B cell (primary cell): Measurements from ENCODE around the gene FOXE3. TPM values are rescaled to one million over a fixed set of nuclear protein-coding genes. Genes with fewer than 3 reads are reported as not detected.

Experiments used
- ATAC-seq: fragments of 200-7000 bp; cut with Tn5 transposase; one replicate; pipeline ENCODE4 v1.10.0; 2021; ENCODE audit warnings: low read depth, mild to moderate bottlenecking, moderate number of reproducible peaks, moderate library complexity
- CTCF ChIA-PET: fragments of 350-600 bp; sonication (Branson Sonifier 250); formaldehyde crosslinking; loops from one replicate; lab custom pipeline; 2021; ENCODE audit warnings: antibody characterized with exemption, inconsistent platforms; lab: Charles Lee
- POLR2A ChIA-PET: fragments of 350-600 bp; sonication (Branson Sonifier 250); formaldehyde crosslinking; loops from one replicate; lab custom pipeline; 2021; ENCODE audit warnings: antibody characterized with exemption; lab: Charles Lee
- DNase-seq: peaks from one replicate; pipeline ENCODE4 v3.0.0; 2013
- H2AFZ ChIP-seq: 2 replicates; pipeline ENCODE4 v1.6.1; 2012; ENCODE audit warnings: mild to moderate bottlenecking, low read depth, low read length; ENCODE audit not compliant: insufficient read depth, poor library complexity, severe bottlenecking
- H3K27ac ChIP-seq, 2 donors: 1 replicate in 1 of 2; 2 replicates in 1 of 2; pipeline ENCODE4 v1.5.1; 2012 to 2013; ENCODE audit warnings: low read length in 2 of 2, mild to moderate bottlenecking in 2 of 2, moderate library complexity in 1 of 2
- H3K27me3 ChIP-seq, 4 experiments: fragments of 200-600 bp in 1 of 4; sonication (generic) in 1 of 4; replicated peaks in 1 of 4; 1 replicate in 2 of 4; 2 replicates in 2 of 4; pipeline versions ENCODE4 v1.6.1 to v1.7.0; 2013 to 2016; ENCODE audit warnings: low read length in 3 of 4, mild to moderate bottlenecking in 2 of 4, mixed read lengths in 1 of 4, moderate library complexity in 1 of 4; ENCODE audit not compliant: insufficient read depth in 4 of 4, control insufficient read depth in 3 of 4; ENCODE audit errors: control extremely low read depth in 1 of 4
- H3K36me3 ChIP-seq, 2 experiments: replicated peaks in 1 of 2; 1 replicate in 1 of 2; 2 replicates in 1 of 2; pipeline versions ENCODE4 v1.6.1 to v1.7.1; 2013; ENCODE audit warnings: low read length in 1 of 2; ENCODE audit not compliant: insufficient read depth in 2 of 2, control insufficient read depth in 1 of 2; ENCODE audit errors: control extremely low read depth in 1 of 2, extremely low read depth in 1 of 2
- H3K4me1 ChIP-seq, 2 donors: fragments of 200-600 bp in 1 of 2; sonication (generic) in 1 of 2; 1 replicate in 1 of 2; 2 replicates in 1 of 2; pipeline versions ENCODE4 v1.5.1 to v1.6.1; 2013 to 2017; ENCODE audit warnings: low read length in 2 of 2; ENCODE audit not compliant: control insufficient read depth in 2 of 2, insufficient read depth in 2 of 2
- H3K4me2 ChIP-seq: replicated peaks from 2 replicates; pipeline ENCODE3; 2012; ENCODE audit warnings: mild to moderate bottlenecking, low read depth, low read length; ENCODE audit not compliant: poor library complexity, severe bottlenecking
- H3K4me3 ChIP-seq, 5 experiments: fragments of 200-600 bp in 1 of 5; sonication (generic) in 1 of 5; 1 replicate in 3 of 5; 2 replicates in 2 of 5; pipeline versions ENCODE4 v1.5.1 to v1.7.0; 2011 to 2016; ENCODE audit warnings: low read length in 4 of 5, mild to moderate bottlenecking in 4 of 5, low read depth in 2 of 5, control low read depth in 1 of 5, moderate library complexity in 1 of 5; ENCODE audit not compliant: insufficient read depth in 1 of 5; ENCODE audit errors: control extremely low read depth in 1 of 5, extremely low read depth in 1 of 5
- H3K79me2 ChIP-seq: fragments of 200-600 bp; sonication (generic); one replicate; pipeline ENCODE4 v1.6.0; 2016; ENCODE audit warnings: low read length; ENCODE audit not compliant: control insufficient read depth, insufficient read depth
- H3K9ac ChIP-seq: fragments of 200-600 bp; sonication (generic); 2 replicates; pipeline ENCODE4 v1.6.1; 2017; ENCODE audit warnings: mild to moderate bottlenecking, low read length, moderate library complexity
- H3K9me3 ChIP-seq, 3 donors: one replicate each; pipeline versions ENCODE4 v1.6.1 to v1.7.1; 2013; ENCODE audit warnings: low read length in 2 of 3; ENCODE audit not compliant: control insufficient read depth in 2 of 3, insufficient read depth in 1 of 3; ENCODE audit errors: control extremely low read depth in 1 of 3
- H4K20me1 ChIP-seq: 2 replicates; pipeline ENCODE4 v1.6.0; 2012; ENCODE audit warnings: mild to moderate bottlenecking, low read length; ENCODE audit not compliant: insufficient read depth, control insufficient read depth, poor library complexity, severe bottlenecking
- H3K27ac Mint-ChIP-seq: one replicate; pipeline ENCODE4 v1.8.0; 2021; ENCODE audit warnings: mixed read lengths
- H3K27me3 Mint-ChIP-seq: one replicate; pipeline ENCODE4 v1.8.0; 2021; ENCODE audit warnings: mixed read lengths
- H3K4me1 Mint-ChIP-seq: one replicate; pipeline ENCODE4 v1.8.0; 2021; ENCODE audit warnings: mixed read lengths
- H3K4me3 Mint-ChIP-seq: one replicate; pipeline ENCODE4 v1.8.0; 2021; ENCODE audit warnings: mixed read lengths
- H3K9me3 Mint-ChIP-seq: one replicate; pipeline ENCODE4 v1.8.0; 2022; ENCODE audit warnings: mixed read lengths; ENCODE audit not compliant: insufficient read depth
- CTCF ChIP-seq: fragments of 200-600 bp; IDR thresholded peaks from one replicate; pipeline ENCODE4 v1.8.0; 2022; ENCODE audit warnings: antibody characterized with exemption, mild to moderate bottlenecking
- EZH2 ChIP-seq: IDR thresholded peaks from 2 replicates; pipeline ENCODE4 v1.6.1; 2012; ENCODE audit warnings: borderline replicate concordance, low read depth, mild to moderate bottlenecking, moderate library complexity, low read length; ENCODE audit not compliant: insufficient read depth, poor library complexity, severe bottlenecking
- WGBS: methylation state at CpG from one replicate; pipeline ENCODE4 v1.1.5; 2013; ENCODE audit warnings: missing lambda C conversion rate; ENCODE audit not compliant: insufficient coverage; 5-methylcytosine and 5-hydroxymethylcytosine counted together
- intact Hi-C: fragments of 100-400 bp; cut with micrococcal nuclease; formaldehyde crosslinking; loops from one replicate; pipeline ENCODE4 v1.10.0; 2022
- polyA plus RNA-seq: library from polyadenylated mRNA; depleted of rRNA; stranded (reverse); fragments of >200 nt; gene quantifications from 2 replicates; pipeline ENCODE4 v1.2.3, GENCODE V29; 2012
- total RNA-seq, 2 donors: library from RNA; stranded (reverse); fragments of 120-200 nt in 1 of 2; gene quantifications; 1 replicate in 1 of 2; 2 replicates in 1 of 2; pipeline versions ENCODE4 v1.2.3 to v1.2.4, GENCODE V29; 2013 to 2022

The FOXE3 gene
- total and polyA plus RNA-seq, 2 donors (not counting 1 experiment from before 2014, with no cell fraction given): not detected

DNA sequence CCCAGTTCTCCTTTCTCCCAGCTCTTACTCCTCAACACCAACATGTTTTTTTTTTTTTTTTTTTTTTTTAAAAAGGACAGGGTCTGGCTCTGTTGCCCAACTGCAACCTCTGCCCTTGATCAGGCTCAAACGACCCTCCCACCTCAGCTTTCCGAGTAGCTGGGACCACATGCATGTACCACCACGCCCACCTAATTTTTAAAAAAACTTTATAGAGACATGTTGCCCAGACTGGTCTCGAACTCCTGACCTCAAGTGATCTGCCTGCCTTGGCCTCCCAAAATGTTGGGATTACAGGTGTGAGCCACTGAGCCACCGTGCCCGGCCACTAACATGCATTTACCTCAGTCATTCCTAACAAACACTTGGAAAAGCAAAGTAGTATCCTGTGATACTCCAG, 31.1 kb upstream of the FOXE3 start:
- H3K9me3 ChIP-seq: no peaks in the 10 kb centered on the region
- no peaks in the 10 kb centered on the region for H3K9me3 Mint-ChIP-seq
- H3K4me3 ChIP-seq: no peak overlapping the region
- H3K36me3 ChIP-seq: peaks cover 0 to 5% of the 10 kb centered on the region in 2 experiments
- H3K79me2 ChIP-seq: no peaks in the 10 kb centered on the region
- H3K4me1 ChIP-seq: no peaks in the 10 kb centered on the region
- CTCF ChIA-PET: interaction anchor here (1.0 kb wide), 1 partner anchor 325 kb away, joined by 3 read pairs; no protein-coding TSS in a partner anchor
- DNase-seq (no peak), ATAC-seq (no peak)
- H2AFZ ChIP-seq: no peak overlapping the region
- H4K20me1 ChIP-seq: no peaks in the 10 kb centered on the region
- 92% methylated on average over 4 of the region's 6 CpGs for WGBS
- no peak overlapping the region for H3K4me3 Mint-ChIP-seq
- no peak overlapping the region for H3K27ac ChIP-seq
- TF ChIP-seq EZH2: no peak
- no peak for TF ChIP-seq CTCF
- no peak overlapping the region for H3K9ac ChIP-seq
- H3K27me3 Mint-ChIP-seq: peaks cover 3% of the 10 kb centered on the region
- no peak overlapping the region for H3K4me2 ChIP-seq
- no peaks in the 10 kb centered on the region for H3K27me3 ChIP-seq
- POLR2A ChIA-PET: no interaction called here
- H3K4me1 Mint-ChIP-seq: no peaks in the 10 kb centered on the region
- H3K27ac Mint-ChIP-seq: no peak overlapping the region
- intact Hi-C loops: no loop called here

DNA sequence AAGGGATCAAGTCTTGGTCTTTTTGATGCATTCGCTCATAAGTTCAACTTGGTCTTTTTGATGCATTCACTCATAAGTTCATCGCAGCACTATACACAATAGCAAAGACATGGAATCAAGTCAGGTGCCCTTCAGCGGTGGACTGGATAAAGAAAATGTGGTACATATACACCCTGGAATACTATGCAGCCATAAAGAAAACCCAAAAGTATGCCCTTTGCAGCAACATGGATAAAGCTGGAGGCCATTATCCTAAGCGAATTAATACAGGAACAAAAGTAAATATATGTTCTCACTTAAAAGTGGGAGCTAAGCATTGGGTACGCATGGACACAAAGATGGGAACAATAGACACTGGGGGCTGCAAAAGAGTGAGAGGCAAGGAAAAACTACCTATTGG, 29.8 kb upstream of the FOXE3 start:
- no peak overlapping the region for H3K4me3 Mint-ChIP-seq
- no peak overlapping the region for H3K4me2 ChIP-seq
- ATAC-seq (no peak), DNase-seq (no peak)
- H2AFZ ChIP-seq: no peak overlapping the region
- no CpG with 5 or more reads among the region's 5 CpGs for WGBS
- no peaks in the 10 kb centered on the region for H3K9me3 Mint-ChIP-seq
- H3K4me1 ChIP-seq: no peaks in the 10 kb centered on the region
- CTCF ChIA-PET: interaction anchor here (0.6 to 1.1 kb wide), 2 partner anchors 21 to 270 kb away, joined by 3 to 4 read pairs; no protein-coding TSS in a partner anchor
- H3K9me3 ChIP-seq: no peaks in the 10 kb centered on the region
- no peaks in the 10 kb centered on the region for H3K79me2 ChIP-seq
- no peaks in the 10 kb centered on the region for H3K27me3 ChIP-seq
- TF ChIP-seq CTCF (no peak), EZH2 (no peak)
- H4K20me1 ChIP-seq: no peaks in the 10 kb centered on the region
- H3K4me1 Mint-ChIP-seq: no peaks in the 10 kb centered on the region
- H3K9ac ChIP-seq: no peak overlapping the region
- H3K27ac Mint-ChIP-seq: no peak overlapping the region
- POLR2A ChIA-PET: no interaction called here
- no peaks in the 10 kb centered on the region for H3K36me3 ChIP-seq
- intact Hi-C loops: no loop called here
- H3K27me3 Mint-ChIP-seq: peaks cover 6% of the 10 kb centered on the region
- H3K4me3 ChIP-seq: no peak overlapping the region
- no peak overlapping the region for H3K27ac ChIP-seq
